Bronchial epithelial cell (primary cell): Measurements from ENCODE around the gene CAMTA1. TPM values are rescaled to one million over a fixed set of nuclear protein-coding genes. Genes with fewer than 3 reads are reported as not detected.

Experiments used
- DNase-seq: peaks from one replicate; pipeline ENCODE4 v3.0.0-alpha.2; 2010; ENCODE audit warnings: low read depth
- FAIRE-seq: peaks from 2 replicates; lab custom pipeline; 2011; peaks lifted over from hg19 to GRCh38; lab: Jason Lieb, UNC
- H3K27me3 ChIP-seq: 2 replicates; pipeline ENCODE4 v1.5.1; 2011; ENCODE audit warnings: low read length; ENCODE audit not compliant: control insufficient read depth, insufficient read depth
- H3K36me3 ChIP-seq: 2 replicates; pipeline ENCODE4 v1.5.1; 2011; ENCODE audit warnings: low read length; ENCODE audit not compliant: control insufficient read depth, insufficient read depth
- H3K4me3 ChIP-seq: 2 replicates; pipeline ENCODE4 v1.5.1; 2011; ENCODE audit warnings: mild to moderate bottlenecking, low read depth, low read length, control low read depth
- CTCF ChIP-seq: IDR thresholded peaks from 2 replicates; pipeline ENCODE4 v1.5.1; 2011; ENCODE audit warnings: mild to moderate bottlenecking, moderate library complexity, low read length, control low read depth, inconsistent platforms; ENCODE audit not compliant: insufficient read depth, severe bottlenecking
- total RNA-seq: library from RNA; depleted of rRNA; stranded (reverse); fragments of >200 nt; gene quantifications from 2 replicates; pipeline ENCODE4 v1.2.1, GENCODE V29; 2014

Gene CAMTA1
- total RNA-seq, 1 donor from 2014 or later, result 68.2 TPM

GRCh38 chr1:7221826-7222694 lies 436.8 kb downstream of the CAMTA1 start:
- TF ChIP-seq CTCF, result no peak
- no peak for FAIRE-seq
- no peak for DNase-seq
- no peak overlapping the region for H3K4me3 ChIP-seq
- H3K36me3 ChIP-seq, result no peaks in the 10 kb centered on the region
- H3K27me3 ChIP-seq, result peaks cover 6% of the 10 kb centered on the region

- no peak for FAIRE-seq
- Histone ChIP-seq H3K36me3 (no peaks in the 10 kb centered on the region), H3K4me3 (no peak overlapping the region), H3K27me3 (peaks cover 6% of the 10 kb centered on the region)
- no peak for DNase-seq
- TF ChIP-seq CTCF, result no peak
These were observed 437.4 kb downstream of the CAMTA1 start for GRCh38 chr1:7222695-7223015.

- Histone ChIP-seq H3K27me3 (peaks cover 7% of the 10 kb centered on the region), H3K4me3 (no peak overlapping the region), H3K36me3 (no peaks in the 10 kb centered on the region)
- FAIRE-seq (peak; percentile 68), DNase-seq (peak; percentile 91)
- no peak for TF ChIP-seq CTCF
These were observed 438.3 kb downstream of the CAMTA1 start for GRCh38 chr1:7223334-7224080.

- no peak for TF ChIP-seq CTCF
- Histone ChIP-seq H3K27me3 (peaks cover 11% of the 10 kb centered on the region), H3K4me3 (no peak overlapping the region), H3K36me3 (no peaks in the 10 kb centered on the region)
- DNase-seq (no peak), FAIRE-seq (no peak)
These were observed 438.9 kb downstream of the CAMTA1 start for GRCh38 chr1:7224081-7224534.

- TF ChIP-seq CTCF, result peak; percentile 27
- Histone ChIP-seq H3K4me3 (no peak overlapping the region), H3K27me3 (peaks cover 11% of the 10 kb centered on the region), H3K36me3 (no peaks in the 10 kb centered on the region)
- DNase-seq (no peak), FAIRE-seq (no peak)
These were observed 439.4 kb downstream of the CAMTA1 start for GRCh38 chr1:7224644-7225043.
